Tibial artery (tissue), 4 donors: ENCODE measurements around the gene TERB1.

Experiments used
- DNase-seq, 2 donors: peaks; one replicate each; pipeline ENCODE4 v3.0.0-alpha.2; 2019
- H3K27ac ChIP-seq, 2 donors: fragments of 200-600 bp; sonication (generic) in 1 of 2; 1 replicate in 1 of 2; 2 replicates in 1 of 2; pipeline ENCODE4 v1.5.1; 2018 to 2019; ENCODE audit warnings: mild to moderate bottlenecking in 1 of 2
- H3K27me3 ChIP-seq, 2 donors: fragments of 200-600 bp; sonication (generic) in 1 of 2; one replicate each; pipeline versions ENCODE4 v1.5.1 to v1.6.0; 2016 to 2019
- H3K36me3 ChIP-seq, 3 donors: fragments of 200-600 bp; sonication (generic) in 2 of 3; one replicate each; pipeline ENCODE4 v1.5.1; 2016 to 2019; ENCODE audit warnings: mild to moderate bottlenecking in 2 of 3
- H3K4me1 ChIP-seq, 4 donors: fragments of 200-600 bp; sonication (generic) in 2 of 4; 1 replicate in 3 of 4; 2 replicates in 1 of 4; pipeline ENCODE4 v1.5.1; 2016 to 2019
- H3K4me3 ChIP-seq, 2 donors: fragments of 200-600 bp; sonication (generic) in 1 of 2; 1 replicate in 1 of 2; 2 replicates in 1 of 2; pipeline ENCODE4 v1.5.1; 2018 to 2019; ENCODE audit warnings: mild to moderate bottlenecking in 2 of 2
- H3K9me3 ChIP-seq, 3 donors: fragments of 200-600 bp; sonication (generic) in 1 of 3; one replicate each; pipeline ENCODE4 v1.5.1; 2016 to 2019
- CTCF ChIP-seq, 2 experiments: fragments of 200-600 bp in 1 of 2; fragments of 450-650 bp in 1 of 2; IDR thresholded peaks; one replicate each; pipeline ENCODE4 v1.5.1; 2017 to 2019; ENCODE audit warnings: antibody characterized with exemption in 2 of 2, mild to moderate bottlenecking in 1 of 2, moderate library complexity in 1 of 2
- intact Hi-C: fragments of 100-400 bp; cut with DNase I; formaldehyde crosslinking; loops from one replicate; pipeline ENCODE4 v1.15.0; 2023; ENCODE audit warnings: low total_unique reads

Gene TERB1

GRCh38 chr16:66847533-66848067, 46.2 kb upstream of the TERB1 start:
- intact Hi-C loops, result no loop called here

GRCh38 chr16:66846831-66847230, 45.4 kb upstream of the TERB1 start:
- no peaks in the 10 kb centered on the region for H3K9me3 ChIP-seq
- H3K4me3 ChIP-seq, result no peak overlapping the region
- H3K27me3 ChIP-seq, result peaks cover 6 to 37% of the 10 kb centered on the region in 2 donors
- intact Hi-C loops, result no loop called here
- H3K4me1 ChIP-seq, result peaks cover 8 to 23% (median 22%) of the 10 kb centered on the region in 4 donors
- no peak for TF ChIP-seq CTCF (IDR thresholded peaks at IDR 0.05)
- H3K27ac ChIP-seq, result no peak overlapping the region
- DNase-seq, result peak in 1 of 2 donors; percentile 23
- no peaks in the 10 kb centered on the region for H3K36me3 ChIP-seq

More at GRCh38 chr16:66847533-66848067, 46.2 kb upstream of the TERB1 start:
- H3K27ac ChIP-seq, result no peak overlapping the region
- DNase-seq, result no peak
- peaks cover 6 to 37% of the 10 kb centered on the region in 2 donors for H3K27me3 ChIP-seq
- H3K36me3 ChIP-seq, result no peaks in the 10 kb centered on the region
- TF ChIP-seq CTCF (IDR thresholded peaks at IDR 0.05), result no peak
- no peaks in the 10 kb centered on the region for H3K9me3 ChIP-seq
- H3K4me1 ChIP-seq, result peaks cover 8 to 23% (median 22%) of the 10 kb centered on the region in 4 donors
- no peak overlapping the region for H3K4me3 ChIP-seq

GRCh38 chr16:66846266-66846665, 44.9 kb upstream of the TERB1 start:
- no peak for DNase-seq

GRCh38 chr16:66845791-66846221, 44.4 kb upstream of the TERB1 start:
- peaks cover 8 to 23% (median 22%) of the 10 kb centered on the region in 4 donors for H3K4me1 ChIP-seq
- intact Hi-C loops, result no loop called here
- no peak for TF ChIP-seq CTCF (IDR thresholded peaks at IDR 0.05)
- H3K36me3 ChIP-seq, result no peaks in the 10 kb centered on the region
- H3K9me3 ChIP-seq, result no peaks in the 10 kb centered on the region
- no peak overlapping the region for H3K4me3 ChIP-seq
- DNase-seq, result no peak
- H3K27me3 ChIP-seq, result peaks cover 6 to 33% of the 10 kb centered on the region in 2 donors
- H3K27ac ChIP-seq, result no peak overlapping the region

More at GRCh38 chr16:66846266-66846665, 44.9 kb upstream of the TERB1 start:
- no peak for TF ChIP-seq CTCF (IDR thresholded peaks at IDR 0.05)
- no peak overlapping the region for H3K4me3 ChIP-seq
- no peak overlapping the region for H3K27ac ChIP-seq
- intact Hi-C loops, result no loop called here
- H3K27me3 ChIP-seq, result peaks cover 6 to 36% of the 10 kb centered on the region in 2 donors
- H3K36me3 ChIP-seq, result no peaks in the 10 kb centered on the region
- H3K4me1 ChIP-seq, result peaks cover 8 to 23% (median 22%) of the 10 kb centered on the region in 4 donors
- H3K9me3 ChIP-seq, result no peaks in the 10 kb centered on the region

- TF ChIP-seq CTCF (IDR thresholded peaks at IDR 0.05), result no peak
- Histone ChIP-seq H3K4me3 (peak overlapping the region; percentile 28 to 43), H3K36me3 (no peaks in the 10 kb centered on the region), H3K27me3 (peaks cover 6 to 33% of the 10 kb centered on the region in 2 donors), H3K27ac (no peak overlapping the region), H3K9me3 (no peaks in the 10 kb centered on the region), H3K4me1 (peaks cover 8 to 23% (median 22%) of the 10 kb centered on the region in 4 donors)
- no peak for DNase-seq
- intact Hi-C loops, result no loop called here
Observed at GRCh38 chr16:66845080-66845410, 43.7 kb upstream of the TERB1 start.
